Heart right ventricle (tissue), 16 donors: ENCODE measurements around the gene FNDC11. TPM values are rescaled to one million over a fixed set of nuclear protein-coding genes. Genes with fewer than 3 reads are reported as not detected.
"Not testable (repeated sequence)": the region's sequence is repeated elsewhere in the genome, so short reads cannot be mapped to it uniquely, and the experiment has no call there.

ENCODE experiments used
- ATAC-seq, 8 donors: fragments of 200-7000 bp; cut with Tn5 transposase; one replicate each; pipeline ENCODE4 v1.9.1; 2020; ENCODE audit warnings: mild to moderate bottlenecking in 8 of 8, moderate library complexity in 8 of 8, moderate number of reproducible peaks in 1 of 8
- DNase-seq, 2 donors: peaks; one replicate each; pipeline ENCODE4 v3.0.0-alpha.2; 2020
- H3K27ac ChIP-seq, 10 donors: fragments of 200-600 bp; sonication (generic) in 2 of 10; one replicate each; pipeline versions ENCODE4 v1.5.0 to v1.8.0; 2020 to 2022; ENCODE audit warnings: mild to moderate bottlenecking in 3 of 10
- H3K27me3 ChIP-seq, 7 donors: fragments of 200-600 bp; one replicate each; pipeline ENCODE4 v1.8.0; 2021 to 2022; ENCODE audit warnings: mild to moderate bottlenecking in 2 of 7
- H3K36me3 ChIP-seq, 9 donors: fragments of 200-600 bp; sonication (generic) in 1 of 9; one replicate each; pipeline versions ENCODE4 v1.5.0 to v1.8.0; 2020 to 2022; ENCODE audit warnings: mild to moderate bottlenecking in 2 of 9
- H3K4me1 ChIP-seq, 9 donors: fragments of 200-600 bp; sonication (generic) in 1 of 9; one replicate each; pipeline versions ENCODE4 v1.5.0 to v1.8.0; 2020 to 2022; ENCODE audit warnings: mild to moderate bottlenecking in 4 of 9
- H3K4me3 ChIP-seq, 10 donors: fragments of 200-600 bp; sonication (generic) in 2 of 10; one replicate each; pipeline versions ENCODE4 v1.5.0 to v1.8.0; 2020 to 2022; ENCODE audit warnings: mild to moderate bottlenecking in 7 of 10, moderate library complexity in 2 of 10
- H3K9me3 ChIP-seq, 11 donors: fragments of 200-600 bp in 10 of 11; sonication (generic) in 2 of 11; one replicate each; pipeline versions ENCODE4 v1.5.0 to v1.8.0; 2013 to 2022; ENCODE audit warnings: mild to moderate bottlenecking in 2 of 11, control low read depth in 1 of 11, moderate library complexity in 1 of 11
- CTCF ChIP-seq, 9 donors: fragments of 200-600 bp; sonication (generic) in 2 of 9; IDR thresholded peaks; one replicate each; pipeline versions ENCODE4 v1.5.0 to v1.8.0; 2021 to 2022; ENCODE audit warnings: antibody characterized with exemption in 9 of 9, mild to moderate bottlenecking in 5 of 9, moderate library complexity in 1 of 9
- WGBS, 2 donors: extraction: QIAGEN DNeasy Blood & Tissue Kit; methylation state at CpG; one replicate each; pipeline ENCODE4 v1.1.7; 2013; ENCODE audit warnings: inconsistent platforms in 1 of 2; 5-methylcytosine and 5-hydroxymethylcytosine counted together
- intact Hi-C, 10 donors: fragments of 100-400 bp; cut with DNase I; formaldehyde crosslinking; loops; one replicate each; pipeline versions ENCODE4 v1.11.1 to v1.14.2; 2022
- polyA plus RNA-seq, 2 donors: library from polyadenylated mRNA; stranded (reverse); fragments of 200-250 nt; gene quantifications; one replicate each; pipeline ENCODE4 v1.2.3, GENCODE V29; 2013
- total RNA-seq, 10 donors: library from RNA; stranded (reverse); fragmentation: NEBNext Ultra II Directional in 3 of 10; extraction: Animal tissue kit (Norgen Biotek cat#: 25700) in 3 of 10; gene quantifications; one replicate each; pipeline versions ENCODE4 v1.2.1 to v1.2.4, GENCODE V29; 2021 to 2023
- donor health status: Arrhythmogenic right ventricular cardiomyopathy.
- donor health status: ischemic (EF 13 %, LVEDD 7.1; RV severe dilation, severe dysfunction).
- donor health status: healthy with polysubstance abuse.
- donor health status: DM: no; HTN: yes; CAD: no.
- donor health status: DM: no; HTN: no; CAD: no.
- donor health status: ischemic (EF 25% LVEDD 6.9; RV normal size, moderate dysfunction).
- donor health status: ischemic (EF 25% LVEDD 5.7; RV mildly dilated, moderate dysfunction).
- donor health status: healthy.
- donor health status: DM: yes; HTN: yes; CAD: no.
- donor health status: Ischemic cardiomyopathy.
- donor health status: ischemic (EF 35%, LVEDD 5.7; RV mildly dilated, moderate dysfunction).
- donor health status: nonischemic (EF 11% LVEDD 7.7; RV severe dilation, severe dysfunction).
- donor health status: DM: yes; HTN: yes; CAD: no.
- donor health status: PGD.
- donor health status: ischemic (EF 29% LVEDD 5.4; RV normal size, mild dysfunction).
- donor health status: nonischemic (EF 23%, LVEDD 6.1; RV moderate dilation, normal function).

FNDC11 gene
- total and polyA plus RNA-seq, 12 donors, result 0.09 to 0.29 (median 0.18) TPM; not detected in 6

DNA sequence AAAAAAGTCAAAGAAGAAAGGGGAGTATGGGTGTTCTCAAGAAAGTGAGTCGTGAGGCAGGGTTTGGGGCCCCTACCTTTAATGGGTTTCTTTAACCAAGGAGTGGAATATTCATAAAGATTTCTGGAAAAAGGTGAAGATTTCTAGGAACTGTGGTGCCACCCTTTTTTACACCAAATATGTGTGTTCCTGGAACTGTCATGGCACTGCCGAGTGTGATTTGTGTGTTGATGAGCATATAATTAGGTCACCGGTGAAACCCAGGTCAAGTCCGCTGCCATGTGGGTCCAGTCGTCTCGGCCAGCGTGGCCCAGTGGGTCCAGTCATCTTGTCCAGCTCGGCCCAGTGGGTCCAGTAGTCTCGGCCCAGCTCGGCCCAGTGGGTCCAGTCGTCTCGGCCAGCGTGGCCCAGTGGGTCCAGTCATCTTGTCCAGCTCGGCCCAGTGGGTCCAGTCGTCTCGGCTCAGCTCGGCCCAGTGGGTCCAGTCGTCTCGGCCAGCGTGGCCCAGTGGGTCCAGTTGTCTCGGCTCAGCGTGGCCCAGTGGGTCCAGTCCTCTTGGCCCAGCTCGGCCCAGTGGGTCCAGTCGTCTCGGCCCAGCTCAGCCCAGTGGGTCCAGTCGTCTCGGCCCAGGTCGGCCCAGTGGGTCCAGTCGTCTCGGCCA lies 46.7 kb upstream of the FNDC11 start:
- intact Hi-C loops, result no loop called here
- Histone ChIP-seq H3K4me1 (peaks cover 0 to 15% (median 4%) of the 10 kb centered on the region in 9 donors), H3K9me3 (peaks cover 0 to 25% (median 0%) of the 10 kb centered on the region in 11 donors), H3K36me3 (no peaks in the 10 kb centered on the region), H3K27ac (no peak overlapping the region), H3K4me3 (no peak overlapping the region), H3K27me3 (peaks cover 0 to 34% (median 7%) of the 10 kb centered on the region in 7 donors)
- WGBS, 2 donors, result 93 to 95% methylated on average over 30 of the region's 30 CpGs
- ATAC-seq, result no peak
- no peak for DNase-seq
- TF ChIP-seq CTCF (IDR thresholded peaks at IDR 0.05), result no peak

- WGBS, 2 donors, result 90 to 92% methylated on average over 33 of the region's 33 CpGs
- Histone ChIP-seq H3K36me3 (no peaks in the 10 kb centered on the region), H3K9me3 (peaks cover 0 to 25% (median 0%) of the 10 kb centered on the region in 11 donors), H3K27me3 (peaks cover 0 to 26% (median 0%) of the 10 kb centered on the region in 7 donors), H3K27ac (no peak overlapping the region), H3K4me1 (peaks cover 0 to 8% (median 0%) of the 10 kb centered on the region in 9 donors), H3K4me3 (no peak overlapping the region)
- intact Hi-C loops, result no loop called here
- DNase-seq, result no peak
- ATAC-seq, result no peak
- no peak for TF ChIP-seq CTCF (IDR thresholded peaks at IDR 0.05)
These were observed 45.7 kb upstream of the FNDC11 start for GRCh38 chr20:63508072-63508768.

GRCh38 chr20:63509088-63509564 lies 44.8 kb upstream of the FNDC11 start:
- TF ChIP-seq CTCF (IDR thresholded peaks at IDR 0.05), result no peak
- peaks cover 0 to 26% (median 0%) of the 10 kb centered on the region in 7 donors for H3K27me3 ChIP-seq
- DNase-seq, result no peak
- peak in 6 of 8 donors; percentile 60 to 82 (median 77) for ATAC-seq
- H3K9me3 ChIP-seq, result peaks cover 0 to 23% (median 0%) of the 10 kb centered on the region in 11 donors
- H3K4me1 ChIP-seq, result peaks cover 0 to 8% (median 0%) of the 10 kb centered on the region in 9 donors
- no peaks in the 10 kb centered on the region for H3K36me3 ChIP-seq
- H3K4me3 ChIP-seq, result no peak overlapping the region
- intact Hi-C loops, result no loop called here
- 77% methylated on average over 9 of the region's 9 CpGs for WGBS, 2 donors
- peak overlapping the region in 3 of 10 donors; percentile 31 to 61 (median 40) for H3K27ac ChIP-seq

GRCh38 chr20:63513207-63513606 lies 40.8 kb upstream of the FNDC11 start:
- ATAC-seq (no peak), DNase-seq (no peak)
- 90 to 96% methylated on average over 3 of the region's 3 CpGs for WGBS, 2 donors
- Histone ChIP-seq H3K36me3 (peaks cover 0 to 1% (median 0%) of the 10 kb centered on the region in 9 donors), H3K4me3 (no peak overlapping the region), H3K27ac (no peak overlapping the region), H3K4me1 (peaks cover 0 to 8% (median 0%) of the 10 kb centered on the region in 9 donors), H3K27me3 (peaks cover 0 to 22% (median 0%) of the 10 kb centered on the region in 7 donors), H3K9me3 (no peaks in the 10 kb centered on the region)
- no peak for TF ChIP-seq CTCF (IDR thresholded peaks at IDR 0.05)
- intact Hi-C loops, result no loop called here

- intact Hi-C loops, H3K36me3 ChIP-seq, H3K4me3 ChIP-seq, ATAC-seq, H3K27ac ChIP-seq, DNase-seq, H3K4me1 ChIP-seq, H3K9me3 ChIP-seq: not testable (repeated sequence)
- H3K27me3 ChIP-seq, result peaks cover 0 to 15% (median 0%) of the 10 kb centered on the region in 7 donors
- 70 to 75% methylated on average over 9 to 10 of the region's 10 CpGs for WGBS, 2 donors
These were observed 39.4 kb upstream of the FNDC11 start for GRCh38 chr20:63514520-63514919.
